B cell (primary cell): ENCODE results near the gene RGS9BP.

Source experiments
- EZH2 ChIP-seq: IDR thresholded peaks from 2 replicates; pipeline ENCODE4 v1.6.1; 2012; ENCODE audit warnings: borderline replicate concordance, low read depth, mild to moderate bottlenecking, moderate library complexity, low read length; ENCODE audit not compliant: insufficient read depth, poor library complexity, severe bottlenecking
- TF ChIP-seq, protein P1 (sequence below): fragments of 200-600 bp; IDR thresholded peaks from one replicate; pipeline ENCODE4 v1.8.0; 2022; ENCODE audit warnings: antibody characterized with exemption, mild to moderate bottlenecking

DNA sequence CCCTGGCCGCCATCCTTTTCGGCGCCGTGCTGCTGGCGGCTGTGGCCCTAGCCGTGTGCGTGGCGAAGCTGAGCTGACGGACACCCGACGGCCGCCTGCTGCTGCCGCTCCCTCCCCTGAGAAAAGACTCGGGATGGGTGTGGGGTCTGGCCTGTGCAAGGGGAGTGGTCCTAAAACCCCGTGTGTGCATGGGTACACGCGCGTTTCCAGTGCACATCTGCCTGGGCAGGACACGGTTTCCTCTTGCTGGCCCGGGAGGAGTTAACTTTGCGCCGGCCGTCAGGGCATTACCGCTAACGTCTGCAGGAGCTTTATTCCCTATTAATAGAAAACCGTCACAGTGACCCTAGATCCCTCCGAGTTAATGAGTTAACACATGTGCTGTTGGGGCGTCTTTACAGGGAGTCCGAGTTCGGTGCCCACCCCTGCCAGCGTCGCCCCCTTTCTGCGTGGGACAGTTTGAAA lies 1.3 kb downstream of the RGS9BP start:
- TF ChIP-seq, protein P1, sequence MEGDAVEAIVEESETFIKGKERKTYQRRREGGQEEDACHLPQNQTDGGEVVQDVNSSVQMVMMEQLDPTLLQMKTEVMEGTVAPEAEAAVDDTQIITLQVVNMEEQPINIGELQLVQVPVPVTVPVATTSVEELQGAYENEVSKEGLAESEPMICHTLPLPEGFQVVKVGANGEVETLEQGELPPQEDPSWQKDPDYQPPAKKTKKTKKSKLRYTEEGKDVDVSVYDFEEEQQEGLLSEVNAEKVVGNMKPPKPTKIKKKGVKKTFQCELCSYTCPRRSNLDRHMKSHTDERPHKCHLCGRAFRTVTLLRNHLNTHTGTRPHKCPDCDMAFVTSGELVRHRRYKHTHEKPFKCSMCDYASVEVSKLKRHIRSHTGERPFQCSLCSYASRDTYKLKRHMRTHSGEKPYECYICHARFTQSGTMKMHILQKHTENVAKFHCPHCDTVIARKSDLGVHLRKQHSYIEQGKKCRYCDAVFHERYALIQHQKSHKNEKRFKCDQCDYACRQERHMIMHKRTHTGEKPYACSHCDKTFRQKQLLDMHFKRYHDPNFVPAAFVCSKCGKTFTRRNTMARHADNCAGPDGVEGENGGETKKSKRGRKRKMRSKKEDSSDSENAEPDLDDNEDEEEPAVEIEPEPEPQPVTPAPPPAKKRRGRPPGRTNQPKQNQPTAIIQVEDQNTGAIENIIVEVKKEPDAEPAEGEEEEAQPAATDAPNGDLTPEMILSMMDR, result no peak
- TF ChIP-seq EZH2, result no peak
